Stomach (tissue), 4 donors: Measurements from ENCODE around the gene P2RX1.

ENCODE experiments used
- CTCF ChIP-seq, 7 experiments: fragments of 450-650 bp in 4 of 7; fragments of 200-600 bp in 3 of 7; sonication (generic) in 3 of 7; IDR thresholded peaks; one replicate each; pipeline ENCODE4 v1.5.1; 2016 to 2019; ENCODE audit warnings: antibody characterized with exemption in 7 of 7, control low read depth in 2 of 7, mild to moderate bottlenecking in 1 of 7
- POLR2A ChIP-seq, 4 donors: fragments of 450-650 bp; IDR thresholded peaks; one replicate each; pipeline ENCODE4 v1.6.1; 2016; ENCODE audit warnings: antibody characterized with exemption in 4 of 4, control low read depth in 2 of 4, mild to moderate bottlenecking in 1 of 4, moderate library complexity in 1 of 4

- no peak for TF ChIP-seq CTCF (IDR thresholded peaks at IDR 0.05)
- no peak for TF ChIP-seq POLR2A (IDR thresholded peaks at IDR 0.05)
Measured at GRCh38 chr17:3887804-3888203, 28.5 kb downstream of the P2RX1 start.
